SKM-1 treated with dmso at 0.1 percent for 144 hours (cell line): ENCODE results near the gene CTSS.
"Not testable (repeated sequence)": the region's sequence is repeated elsewhere in the genome, so short reads cannot be mapped to it uniquely, and the experiment has no call there.

Source experiments
- DNase-seq: peaks from one replicate; lab custom pipeline; 2025; ENCODE audit not compliant: unreplicated experiment; lab: John Stamatoyannopoulos, UW

The CTSS gene

GRCh38 chr1:150765296-150765976 is at the start of gene CTSS:
Gene CTSS (minus strand): TSS chr1:150765778. CDS start chr1:150764763, 1,015 bp downstream.
- peak; percentile 97 for DNase-seq

GRCh38 chr1:150813028-150813707 is 47.6 kb upstream of the CTSS start:
- peak; percentile 59 for DNase-seq

- no peak for DNase-seq
These were observed 45.5 kb upstream of the CTSS start for GRCh38 chr1:150810958-150811659.

GRCh38 chr1:150809651-150810050 is 44.1 kb upstream of the CTSS start:
- DNase-seq, result no peak

GRCh38 chr1:150808846-150809245 is 43.3 kb upstream of the CTSS start:
- DNase-seq, result no peak

GRCh38 chr1:150808121-150808520 is 42.5 kb upstream of the CTSS start, which contains the start of gene CTSK:
Gene CTSK (minus strand): TSS chr1:150808260. CDS start chr1:150806805, 1,455 bp downstream.
- DNase-seq, result no peak

GRCh38 chr1:150807249-150808023 is 41.9 kb upstream of the CTSS start:
- no peak for DNase-seq

GRCh38 chr1:150805899-150806298 is 40.3 kb upstream of the CTSS start:
- DNase-seq, result no peak

- DNase-seq, result no peak
These were observed 39.1 kb upstream of the CTSS start for GRCh38 chr1:150804671-150805070.

GRCh38 chr1:150799089-150799488 is 33.5 kb upstream of the CTSS start:
- no peak for DNase-seq

- no peak for DNase-seq
These were observed 32.9 kb upstream of the CTSS start for GRCh38 chr1:150798525-150798924.

- no peak for DNase-seq
These were observed 30.8 kb upstream of the CTSS start for GRCh38 chr1:150796374-150796773.

GRCh38 chr1:150793778-150794177 is 28.2 kb upstream of the CTSS start:
- DNase-seq, result not testable (repeated sequence)

GRCh38 chr1:150793221-150793620 is 27.6 kb upstream of the CTSS start:
- DNase-seq, result peak; percentile 21

- peak; percentile 68 for DNase-seq
These were observed 26.0 kb upstream of the CTSS start for GRCh38 chr1:150791585-150791984.

- no peak for DNase-seq
These were observed 23.8 kb upstream of the CTSS start for GRCh38 chr1:150789396-150789795.

- no peak for DNase-seq
These were observed 23.4 kb upstream of the CTSS start for GRCh38 chr1:150788946-150789345.

GRCh38 chr1:150787455-150787854 is 21.9 kb upstream of the CTSS start:
- DNase-seq, result no peak

- DNase-seq, result no peak
These were observed 14.9 kb upstream of the CTSS start for GRCh38 chr1:150780510-150780909.

- DNase-seq, result no peak
These were observed 12.8 kb upstream of the CTSS start for GRCh38 chr1:150778409-150778808.

GRCh38 chr1:150777544-150777943 is 12.0 kb upstream of the CTSS start:
- peak; percentile 82 for DNase-seq
